Measurements from ENCODE around the gene VSIG2. TPM values are rescaled to one million over a fixed set of nuclear protein-coding genes. Genes with fewer than 3 reads are reported as not detected.

VSIG2 gene
- total and polyA plus RNA-seq, 10 of the 15 experiments (the other 5 are each of a cell fraction or from before 2014, with no cell fraction given) = 0.13 to 0.31 (median 0.15) TPM; not detected in 5

DNA sequence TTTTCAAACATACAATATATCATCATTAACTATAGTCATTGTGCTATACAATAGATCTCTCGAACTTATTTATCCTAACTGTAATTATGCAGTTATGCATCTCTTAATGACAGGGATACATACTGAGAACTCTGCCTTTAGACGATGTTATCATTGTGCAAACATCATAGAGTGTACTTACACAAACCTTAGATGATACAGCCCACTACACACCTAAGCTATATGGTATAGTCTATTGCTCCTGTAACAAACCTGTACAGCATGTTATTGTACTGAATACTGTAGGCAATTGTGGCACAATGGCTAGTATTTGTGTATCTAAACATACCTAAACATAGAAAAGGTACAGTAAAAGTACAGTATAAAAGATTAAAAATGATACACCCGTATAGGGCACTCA, 39.7 kb downstream of the VSIG2 start:
- in situ Hi-C loops (cut with MboI) (no loop called here), intact Hi-C loops (cut with micrococcal nuclease; ENCODE audit: unreplicated experiment) (no loop called here)
- BruUV-seq (replicated peaks) = no TSS peak
- H2AFZ ChIP-seq (ENCODE audit: control insufficient read depth, low read depth, low read length) = no peak overlapping the region
- no peaks in the 10 kb centered on the region; the same call in 1 of the 2 replicates for H3K4me1 ChIP-seq (ENCODE audit: control insufficient read depth, insufficient read depth, low read length)
- no peaks in the 10 kb centered on the region for H3K79me2 ChIP-seq (ENCODE audit: control insufficient read depth, insufficient read depth, low read length)
- DNase-seq (ENCODE audit: low read depth, low spot score) (no peak), ATAC-seq (no peak), FAIRE-seq (no peak)
- RAD21 ChIA-PET (ENCODE audit: unreplicated experiment) = no interaction called here
- 47% methylated on average over 3 of the region's 3 CpGs for WGBS (ENCODE audit: insufficient coverage, insufficient replicate concordance, low lambda C conversion rate, missing lambda C conversion rate)
- no peaks in the 10 kb centered on the region for H3K36me3 ChIP-seq (ENCODE audit: control insufficient read depth in 2 of 2, insufficient read depth in 2 of 2, low read length in 1 of 2)
- H3K9ac ChIP-seq (ENCODE audit: control insufficient read depth, insufficient read depth, low read length) = no peak overlapping the region
- no peak overlapping the region for H3K4me2 ChIP-seq (ENCODE audit: control insufficient read depth, insufficient read depth)
- H4K20me1 ChIP-seq (ENCODE audit: control insufficient read depth, insufficient read depth) = no peaks in the 10 kb centered on the region
- CTCF ChIA-PET = no interaction called here
- H3K4me3 ChIP-seq = no peak overlapping the region
- SMC1A ChIA-PET (ENCODE audit: uncharacterized antibody, unreplicated experiment) = no interaction called here
- TF ChIP-seq TCF12 (IDR thresholded peaks at IDR 0.05; ENCODE audit: low read depth, low read length) = no peak
- TF ChIP-seq, protein P1, sequence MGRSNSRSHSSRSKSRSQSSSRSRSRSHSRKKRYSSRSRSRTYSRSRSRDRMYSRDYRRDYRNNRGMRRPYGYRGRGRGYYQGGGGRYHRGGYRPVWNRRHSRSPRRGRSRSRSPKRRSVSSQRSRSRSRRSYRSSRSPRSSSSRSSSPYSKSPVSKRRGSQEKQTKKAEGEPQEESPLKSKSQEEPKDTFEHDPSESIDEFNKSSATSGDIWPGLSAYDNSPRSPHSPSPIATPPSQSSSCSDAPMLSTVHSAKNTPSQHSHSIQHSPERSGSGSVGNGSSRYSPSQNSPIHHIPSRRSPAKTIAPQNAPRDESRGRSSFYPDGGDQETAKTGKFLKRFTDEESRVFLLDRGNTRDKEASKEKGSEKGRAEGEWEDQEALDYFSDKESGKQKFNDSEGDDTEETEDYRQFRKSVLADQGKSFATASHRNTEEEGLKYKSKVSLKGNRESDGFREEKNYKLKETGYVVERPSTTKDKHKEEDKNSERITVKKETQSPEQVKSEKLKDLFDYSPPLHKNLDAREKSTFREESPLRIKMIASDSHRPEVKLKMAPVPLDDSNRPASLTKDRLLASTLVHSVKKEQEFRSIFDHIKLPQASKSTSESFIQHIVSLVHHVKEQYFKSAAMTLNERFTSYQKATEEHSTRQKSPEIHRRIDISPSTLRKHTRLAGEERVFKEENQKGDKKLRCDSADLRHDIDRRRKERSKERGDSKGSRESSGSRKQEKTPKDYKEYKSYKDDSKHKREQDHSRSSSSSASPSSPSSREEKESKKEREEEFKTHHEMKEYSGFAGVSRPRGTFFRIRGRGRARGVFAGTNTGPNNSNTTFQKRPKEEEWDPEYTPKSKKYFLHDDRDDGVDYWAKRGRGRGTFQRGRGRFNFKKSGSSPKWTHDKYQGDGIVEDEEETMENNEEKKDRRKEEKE (IDR thresholded peaks at IDR 0.05) = no peak
- no peak for TF ChIP-seq CTCF (IDR thresholded peaks at IDR 0.05 in 2 of 3, conservative IDR thresholded peaks at IDR 0.05 in 1 of 3; ENCODE audit: control insufficient read depth in 2 of 3, extremely low read depth in 1 of 3, insufficient read depth in 1 of 3, low read depth in 3 of 3, low read length in 3 of 3)
- no peak for TF ChIP-seq PKNOX1 (IDR thresholded peaks at IDR 0.05)
- TF ChIP-seq ZNF687 (IDR thresholded peaks at IDR 0.05) = no peak
- TF ChIP-seq, protein P2, sequence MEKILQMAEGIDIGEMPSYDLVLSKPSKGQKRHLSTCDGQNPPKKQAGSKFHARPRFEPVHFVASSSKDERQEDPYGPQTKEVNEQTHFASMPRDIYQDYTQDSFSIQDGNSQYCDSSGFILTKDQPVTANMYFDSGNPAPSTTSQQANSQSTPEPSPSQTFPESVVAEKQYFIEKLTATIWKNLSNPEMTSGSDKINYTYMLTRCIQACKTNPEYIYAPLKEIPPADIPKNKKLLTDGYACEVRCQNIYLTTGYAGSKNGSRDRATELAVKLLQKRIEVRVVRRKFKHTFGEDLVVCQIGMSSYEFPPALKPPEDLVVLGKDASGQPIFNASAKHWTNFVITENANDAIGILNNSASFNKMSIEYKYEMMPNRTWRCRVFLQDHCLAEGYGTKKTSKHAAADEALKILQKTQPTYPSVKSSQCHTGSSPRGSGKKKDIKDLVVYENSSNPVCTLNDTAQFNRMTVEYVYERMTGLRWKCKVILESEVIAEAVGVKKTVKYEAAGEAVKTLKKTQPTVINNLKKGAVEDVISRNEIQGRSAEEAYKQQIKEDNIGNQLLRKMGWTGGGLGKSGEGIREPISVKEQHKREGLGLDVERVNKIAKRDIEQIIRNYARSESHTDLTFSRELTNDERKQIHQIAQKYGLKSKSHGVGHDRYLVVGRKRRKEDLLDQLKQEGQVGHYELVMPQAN (conservative IDR thresholded peaks at IDR 0.05) = no peak
- no peak for TF ChIP-seq IKZF2 (IDR thresholded peaks at IDR 0.05)
- no peak for TF ChIP-seq FOXK2 (IDR thresholded peaks at IDR 0.05)
- TF ChIP-seq MTA2 (IDR thresholded peaks at IDR 0.05; ENCODE audit: low read depth) = no peak
- TF ChIP-seq EZH2 (IDR thresholded peaks at IDR 0.05; ENCODE audit: borderline replicate concordance, control insufficient read depth, low read depth, low read length) = no peak
- POLR2A ChIA-PET = no interaction called here
- H3K27ac ChIP-seq (ENCODE audit: control insufficient read depth, insufficient read depth) = no peak overlapping the region
- H3K9me3 ChIP-seq (replicated peaks; ENCODE audit: control insufficient read depth, insufficient read depth, low read length) = no peaks in the 10 kb centered on the region; the same call in 2 of the 3 replicates
- H3K27me3 ChIP-seq (replicated peaks in 1 of 2; ENCODE audit: control insufficient read depth in 2 of 2, insufficient read depth in 2 of 2, low read length in 1 of 2) = peaks cover 2 to 4% of the 10 kb centered on the region in 2 experiments; a peak in 2 of 4 replicates
